Activated T-helper 2 cell treated with anti-CD3 and anti-CD28 coated beads, Interferon-gamma antibody, Interleukin-2, Interleukin-4, amounts not matched to agents 10 μg/mL and 5 μg/mL and 100 μg/mL, durations not matched to agents 14 hours and 24 hours and 36 hours (primary cell): ENCODE data around the gene MPP2. TPM values are rescaled to one million over a fixed set of nuclear protein-coding genes. Genes with fewer than 3 reads are reported as not detected.
"Not testable (repeated sequence)": the region's sequence is repeated elsewhere in the genome, so short reads cannot be mapped to it uniquely, and the experiment has no call there.

Experiments used
- DNase-seq: peaks from one replicate; pipeline ENCODE4 v3.0.0; 2021; ENCODE audit warnings: low spot score
- H3K27ac Mint-ChIP-seq: one replicate; pipeline ENCODE4 v1.8.0; 2021; ENCODE audit warnings: mixed read lengths
- H3K27me3 Mint-ChIP-seq: one replicate; pipeline ENCODE4 v1.8.0; 2021; ENCODE audit warnings: low read depth, mixed read lengths
- H3K36me3 Mint-ChIP-seq: one replicate; pipeline ENCODE4 v1.8.0; 2021; ENCODE audit warnings: low read depth, mixed read lengths
- H3K4me1 Mint-ChIP-seq: one replicate; pipeline ENCODE4 v1.8.0; 2021; ENCODE audit warnings: low read depth, mixed read lengths
- H3K4me3 Mint-ChIP-seq: one replicate; pipeline ENCODE4 v1.8.0; 2021; ENCODE audit warnings: low read depth, mild to moderate bottlenecking, moderate library complexity, mixed read lengths
- H3K9me3 Mint-ChIP-seq: one replicate; pipeline ENCODE4 v1.8.0; 2021; ENCODE audit warnings: mixed read lengths
- intact Hi-C: fragments of 100-400 bp; cut with micrococcal nuclease; formaldehyde crosslinking; loops from one replicate; pipeline ENCODE4 v1.15.1; 2023
- total RNA-seq: library from RNA; stranded (reverse); gene quantifications from 2 replicates; pipeline ENCODE4 v1.2.3, GENCODE V29; 2022

Gene MPP2
- total RNA-seq, 1 donor from 2014 or later = 1.2 TPM

- DNase-seq = no peak
- Mint-ChIP-seq H3K4me3 (no peak overlapping the region), H3K27ac (no peak overlapping the region), H3K36me3 (no peaks in the 10 kb centered on the region), H3K4me1 (no peaks in the 10 kb centered on the region), H3K9me3 (no peaks in the 10 kb centered on the region), H3K27me3 (no peaks in the 10 kb centered on the region)
- intact Hi-C loops = no loop called here
Measured at GRCh38 chr17:43856141-43856540, 51.2 kb downstream of the MPP2 start.

GRCh38 chr17:43855061-43855460, 52.3 kb downstream of the MPP2 start:
- intact Hi-C loops = no loop called here
- no peaks in the 10 kb centered on the region for H3K4me1 Mint-ChIP-seq
- no peaks in the 10 kb centered on the region for H3K9me3 Mint-ChIP-seq
- no peak overlapping the region for H3K4me3 Mint-ChIP-seq
- no peaks in the 10 kb centered on the region for H3K36me3 Mint-ChIP-seq
- no peak for DNase-seq
- no peaks in the 10 kb centered on the region for H3K27me3 Mint-ChIP-seq
- no peak overlapping the region for H3K27ac Mint-ChIP-seq

- Mint-ChIP-seq H3K9me3 (no peaks in the 10 kb centered on the region), H3K27me3 (no peaks in the 10 kb centered on the region), H3K36me3 (no peaks in the 10 kb centered on the region), H3K4me1 (no peaks in the 10 kb centered on the region), H3K27ac (no peak overlapping the region), H3K4me3 (no peak overlapping the region)
- no peak for DNase-seq
- intact Hi-C loops = no loop called here
Measured at GRCh38 chr17:43854498-43854897, 52.8 kb downstream of the MPP2 start.

DNA sequence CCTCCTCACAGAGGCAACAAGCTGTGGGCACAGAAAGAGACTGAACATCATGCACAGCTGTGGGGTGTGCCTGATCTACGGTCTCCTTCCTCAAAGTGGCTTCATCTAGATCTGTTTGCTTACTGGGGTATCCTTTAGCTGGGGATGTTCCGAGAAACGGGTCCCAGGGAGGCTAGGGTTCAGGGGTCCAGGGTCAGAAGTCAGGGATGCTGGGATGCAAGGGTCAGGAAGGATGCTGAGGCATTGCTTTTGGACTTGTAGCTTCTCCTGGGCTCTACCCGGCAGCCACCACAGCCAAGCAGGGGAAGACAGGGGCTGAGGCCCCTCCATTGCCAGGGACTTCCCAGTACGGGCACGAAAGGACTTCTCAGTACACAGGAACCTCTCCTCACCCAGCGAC, 53.8 kb downstream of the MPP2 start:
- Mint-ChIP-seq H3K27ac (no peak overlapping the region), H3K4me3 (no peak overlapping the region), H3K27me3 (no peaks in the 10 kb centered on the region), H3K9me3 (no peaks in the 10 kb centered on the region), H3K4me1 (no peaks in the 10 kb centered on the region), H3K36me3 (no peaks in the 10 kb centered on the region)
- intact Hi-C loops = no loop called here
- no peak for DNase-seq

- Mint-ChIP-seq H3K27me3 (peaks cover 2% of the 10 kb centered on the region), H3K27ac (no peak overlapping the region), H3K4me3 (no peak overlapping the region), H3K9me3 (no peaks in the 10 kb centered on the region), H3K36me3 (no peaks in the 10 kb centered on the region), H3K4me1 (no peaks in the 10 kb centered on the region)
- no peak for DNase-seq
- intact Hi-C loops = no loop called here
Measured at GRCh38 chr17:43852571-43852970, 54.8 kb downstream of the MPP2 start.

DNA sequence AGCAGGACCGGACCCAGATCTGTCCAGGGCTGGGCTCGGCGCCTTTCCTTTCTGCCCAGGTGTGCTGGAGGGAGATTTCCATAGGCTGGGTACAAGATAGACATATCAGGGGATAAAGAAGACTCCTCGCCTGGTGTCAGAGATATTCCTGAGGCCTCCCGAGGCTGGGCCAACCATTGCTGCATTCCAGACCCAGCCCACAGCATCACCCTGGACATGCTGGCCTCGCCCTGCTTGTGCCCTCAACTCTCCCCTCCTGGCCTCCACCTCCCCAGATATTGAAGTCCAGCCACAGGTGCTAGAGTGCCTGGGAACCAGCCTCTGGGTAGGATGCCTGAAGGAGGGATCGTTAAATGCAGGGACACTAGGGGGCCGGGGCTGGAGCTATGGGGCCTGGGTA, 58.2 kb downstream of the MPP2 start:
- intact Hi-C loops = no loop called here
- no peaks in the 10 kb centered on the region for H3K36me3 Mint-ChIP-seq
- H3K27me3 Mint-ChIP-seq = peaks cover 6% of the 10 kb centered on the region
- DNase-seq = no peak
- H3K27ac Mint-ChIP-seq = no peak overlapping the region
- no peak overlapping the region for H3K4me3 Mint-ChIP-seq
- H3K4me1 Mint-ChIP-seq = peaks cover 2% of the 10 kb centered on the region
- H3K9me3 Mint-ChIP-seq = no peaks in the 10 kb centered on the region

DNA sequence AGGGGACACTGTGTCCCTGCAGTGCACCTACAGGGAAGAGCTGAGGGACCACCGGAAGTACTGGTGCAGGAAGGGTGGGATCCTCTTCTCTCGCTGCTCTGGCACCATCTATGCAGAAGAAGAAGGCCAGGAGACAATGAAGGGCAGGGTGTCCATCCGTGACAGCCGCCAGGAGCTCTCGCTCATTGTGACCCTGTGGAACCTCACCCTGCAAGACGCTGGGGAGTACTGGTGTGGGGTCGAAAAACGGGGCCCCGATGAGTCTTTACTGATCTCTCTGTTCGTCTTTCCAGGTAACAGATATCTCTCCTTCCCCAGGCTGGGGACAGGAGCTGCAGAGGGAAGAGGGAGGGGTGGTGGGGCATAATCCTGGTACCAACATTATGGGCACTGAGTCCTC, 58.7 kb downstream of the MPP2 start:
- intact Hi-C loops = no loop called here

GRCh38 chr17:43846963-43847371, 60.4 kb downstream of the MPP2 start, which contains the start of gene CD300LG:
Gene CD300LG, plus strand, starts transcription at chr17:43847176. Its CDS starts 41 bp downstream, at chr17:43847217.
- H3K4me1 Mint-ChIP-seq = peaks cover 2% of the 10 kb centered on the region

More for the DNA sequence above, 58.7 kb downstream of the MPP2 start:
- Mint-ChIP-seq H3K9me3 (no peaks in the 10 kb centered on the region), H3K4me1 (peaks cover 2% of the 10 kb centered on the region), H3K27me3 (peaks cover 6% of the 10 kb centered on the region), H3K36me3 (no peaks in the 10 kb centered on the region), H3K27ac (no peak overlapping the region), H3K4me3 (no peak overlapping the region)
- no peak for DNase-seq

GRCh38 chr17:43846221-43846712, 61.1 kb downstream of the MPP2 start:
- no peak overlapping the region for H3K27ac Mint-ChIP-seq
- peaks cover 2% of the 10 kb centered on the region for H3K4me1 Mint-ChIP-seq
- peak; percentile 62 for DNase-seq
- H3K9me3 Mint-ChIP-seq = no peaks in the 10 kb centered on the region
- H3K36me3 Mint-ChIP-seq = no peaks in the 10 kb centered on the region
- H3K4me3 Mint-ChIP-seq = no peak overlapping the region
- H3K27me3 Mint-ChIP-seq = peaks cover 10% of the 10 kb centered on the region
- intact Hi-C loops = no loop called here

More at GRCh38 chr17:43846963-43847371, 60.4 kb downstream of the MPP2 start, which contains the start of gene CD300LG:
- no peak within 1 kb of the TSS for H3K27ac Mint-ChIP-seq
- no peaks in the 10 kb centered on the region for H3K9me3 Mint-ChIP-seq
- H3K27me3 Mint-ChIP-seq = peaks cover 10% of the 10 kb centered on the region
- no peak within 1 kb of the TSS for H3K4me3 Mint-ChIP-seq
- H3K36me3 Mint-ChIP-seq = no peaks in the 10 kb centered on the region
- DNase-seq = no peak
- intact Hi-C loops = no loop called here

DNA sequence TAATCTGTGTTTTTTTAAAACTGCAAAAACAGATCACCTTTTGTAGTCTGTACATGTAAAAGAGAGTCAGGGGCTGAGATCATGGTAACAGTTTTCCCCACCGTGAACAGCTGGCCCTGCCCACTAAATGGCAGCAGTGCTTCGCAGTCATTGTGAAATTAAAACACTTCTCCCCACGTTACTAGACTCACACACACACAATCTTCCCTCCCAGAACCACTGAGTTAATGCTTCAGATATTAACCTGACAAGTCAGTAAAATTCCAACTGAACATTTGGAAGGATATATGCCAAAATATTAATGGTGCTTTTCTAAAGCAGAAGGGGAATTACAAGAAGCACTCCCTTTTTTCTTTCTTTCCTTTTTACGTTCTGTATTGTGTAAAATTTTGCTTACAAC, 61.6 kb downstream of the MPP2 start:
- Mint-ChIP-seq H3K4me3 (no peak overlapping the region), H3K4me1 (peaks cover 2% of the 10 kb centered on the region), H3K27ac (no peak overlapping the region), H3K36me3 (no peaks in the 10 kb centered on the region), H3K27me3 (peaks cover 10% of the 10 kb centered on the region), H3K9me3 (no peaks in the 10 kb centered on the region)
- intact Hi-C loops = no loop called here
- no peak for DNase-seq

DNA sequence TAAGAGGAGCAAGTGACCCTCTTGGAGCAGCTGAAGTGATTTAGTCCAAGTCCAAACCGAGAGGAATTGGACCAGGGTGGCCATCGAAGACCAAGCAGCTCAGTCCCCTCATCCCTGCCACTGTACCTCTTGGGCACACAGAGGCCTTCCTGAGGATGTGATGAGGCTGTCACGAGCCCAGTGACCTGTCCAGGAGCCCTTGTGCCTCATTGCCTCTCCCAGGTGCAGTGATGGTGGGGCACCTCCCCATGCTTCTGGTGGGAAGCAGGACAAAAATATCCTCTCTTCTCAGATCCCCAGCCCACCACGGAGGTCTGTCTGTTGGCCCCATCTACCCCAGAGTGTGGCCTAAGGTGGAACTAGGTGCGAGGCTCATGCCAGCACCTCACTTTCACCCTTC, 63.1 kb downstream of the MPP2 start:
- H3K4me1 Mint-ChIP-seq = peaks cover 2% of the 10 kb centered on the region
- DNase-seq = no peak
- peaks cover 19% of the 10 kb centered on the region for H3K27me3 Mint-ChIP-seq
- intact Hi-C loops = no loop called here
- H3K4me3 Mint-ChIP-seq = no peak overlapping the region
- no peak overlapping the region for H3K27ac Mint-ChIP-seq
- H3K9me3 Mint-ChIP-seq = no peaks in the 10 kb centered on the region
- no peaks in the 10 kb centered on the region for H3K36me3 Mint-ChIP-seq

- Mint-ChIP-seq H3K27me3 (peaks cover 19% of the 10 kb centered on the region), H3K9me3 (no peaks in the 10 kb centered on the region), H3K4me1 (peaks cover 2% of the 10 kb centered on the region), H3K4me3 (no peak overlapping the region), H3K27ac (no peak overlapping the region), H3K36me3 (no peaks in the 10 kb centered on the region)
- intact Hi-C loops = no loop called here
- DNase-seq = no peak
Measured at GRCh38 chr17:43842975-43843325, 64.4 kb downstream of the MPP2 start.

- DNase-seq, H3K9me3 Mint-ChIP-seq, intact Hi-C loops, H3K27ac Mint-ChIP-seq, H3K4me3 Mint-ChIP-seq, H3K36me3 Mint-ChIP-seq, H3K4me1 Mint-ChIP-seq: not testable (repeated sequence)
- H3K27me3 Mint-ChIP-seq = peaks cover 17% of the 10 kb centered on the region
Measured at GRCh38 chr17:43842091-43842974, 65.0 kb downstream of the MPP2 start.
